HG02840 (cell line): ENCODE data around the gene NDUFS6.

Experiments used
- ATAC-seq: cut with Tn5 transposase; IDR thresholded peaks from one replicate; pipeline ENCODE4 v1.9.1; 2021; ENCODE audit warnings: mild to moderate bottlenecking, moderate library complexity, moderate number of reproducible peaks; ENCODE audit not compliant: unreplicated experiment, low FRiP score

Gene NDUFS6

GRCh38 chr5:1801222-1801966, at the start of gene NDUFS6:
TSS of gene NDUFS6 (plus strand) at chr5:1801407. CDS start at chr5:1801418, 11 bp downstream.
- ATAC-seq = peak; percentile 56

DNA sequence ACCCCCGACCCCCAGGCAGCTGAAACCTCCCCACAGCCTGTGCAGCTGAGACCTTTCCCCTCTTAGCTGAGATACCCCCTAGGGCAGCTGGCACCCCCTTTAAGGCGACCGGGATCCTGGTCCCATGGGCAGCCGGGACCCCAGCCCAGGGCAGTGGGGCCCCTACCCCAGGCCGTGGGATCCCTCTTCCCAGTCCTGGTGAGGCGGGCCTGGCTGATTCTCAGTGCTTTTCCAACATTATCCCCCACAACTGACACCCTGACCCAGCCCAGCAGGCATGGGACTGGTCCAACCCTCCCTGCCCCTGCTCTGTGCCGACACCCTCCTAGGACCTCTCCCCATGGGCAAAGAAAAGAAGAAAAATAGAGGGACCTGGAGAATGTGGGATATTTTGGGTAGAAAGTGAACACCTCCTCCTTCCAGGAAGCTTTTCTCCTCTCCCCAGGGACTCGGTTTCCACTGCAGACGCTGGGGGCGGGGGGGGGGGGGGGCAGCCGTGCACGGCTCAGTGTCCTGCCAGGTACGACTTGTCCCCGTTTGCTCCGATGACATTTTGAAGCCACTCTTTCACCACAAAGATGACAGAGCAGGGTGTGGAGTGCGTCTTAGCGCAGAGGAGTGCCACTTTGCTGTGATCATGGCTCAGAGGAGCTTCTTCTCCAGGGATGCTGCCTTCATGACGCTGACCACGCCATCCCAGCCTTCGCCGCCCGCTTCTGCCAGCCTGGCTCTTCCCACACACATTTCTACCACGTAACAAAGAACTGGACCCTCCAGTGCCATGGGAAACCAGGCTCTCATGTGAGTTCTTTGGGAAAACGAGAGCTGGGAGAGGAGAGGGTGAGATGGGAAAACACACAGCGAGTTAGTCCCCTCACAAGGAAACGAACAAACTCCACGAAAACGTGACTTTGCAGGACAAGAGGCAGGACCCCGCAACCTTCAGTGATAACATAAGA, 49.1 kb upstream of the NDUFS6 start:
- ATAC-seq = no peak

- ATAC-seq = no peak
These were observed 48.3 kb upstream of the NDUFS6 start for GRCh38 chr5:1752881-1753280.

DNA sequence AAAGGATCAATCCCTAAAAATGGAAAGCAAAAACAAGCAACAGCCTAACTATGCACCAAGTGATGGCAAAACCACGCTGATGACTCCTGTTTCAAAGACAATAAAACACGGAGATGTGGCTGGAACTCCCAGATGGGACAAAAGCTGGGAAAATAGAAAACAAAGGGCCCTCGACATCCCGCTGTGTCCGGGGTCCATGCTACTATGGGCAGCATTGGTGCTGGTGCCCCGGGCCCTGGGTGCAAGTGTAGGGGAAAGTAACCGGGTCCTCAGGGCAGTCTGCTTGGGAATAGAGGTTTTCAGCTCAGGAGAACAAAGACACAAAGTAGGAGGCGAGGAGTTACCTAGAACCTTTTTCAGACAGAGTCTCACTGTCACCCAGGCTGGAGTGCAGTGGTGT, 47.7 kb upstream of the NDUFS6 start:
- no peak for ATAC-seq

GRCh38 chr5:1754531-1755220, 46.5 kb upstream of the NDUFS6 start:
- ATAC-seq = no peak

DNA sequence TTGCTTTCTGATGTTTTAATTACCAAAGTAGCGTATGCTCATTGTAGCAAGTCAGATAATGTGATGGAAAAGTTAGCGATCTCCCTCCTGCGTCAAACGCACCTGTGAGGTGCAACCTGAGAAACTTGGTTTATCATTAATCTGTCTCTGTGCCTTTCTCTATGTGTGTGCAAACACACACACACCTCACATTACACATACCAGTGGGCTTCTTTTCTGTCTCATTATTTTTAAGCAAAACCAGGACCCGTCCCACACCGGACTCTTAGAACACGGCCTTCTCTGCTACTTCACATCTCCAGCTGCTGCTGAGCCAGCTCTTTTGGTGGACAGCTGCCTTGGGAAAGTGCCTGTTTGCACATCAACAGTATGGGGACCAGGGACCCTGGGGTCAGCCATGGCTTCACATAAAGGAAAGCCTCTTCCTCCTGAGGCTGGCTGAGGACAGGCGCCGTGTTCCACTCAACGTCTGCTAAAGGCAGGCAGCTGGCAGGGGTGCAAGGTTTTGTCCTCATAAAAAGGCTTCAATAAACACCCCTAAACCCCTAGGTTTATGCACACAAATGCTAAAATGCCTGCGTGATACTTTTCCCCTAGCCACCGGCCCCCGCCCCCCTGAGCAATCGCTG, 45.8 kb upstream of the NDUFS6 start:
- no peak for ATAC-seq

DNA sequence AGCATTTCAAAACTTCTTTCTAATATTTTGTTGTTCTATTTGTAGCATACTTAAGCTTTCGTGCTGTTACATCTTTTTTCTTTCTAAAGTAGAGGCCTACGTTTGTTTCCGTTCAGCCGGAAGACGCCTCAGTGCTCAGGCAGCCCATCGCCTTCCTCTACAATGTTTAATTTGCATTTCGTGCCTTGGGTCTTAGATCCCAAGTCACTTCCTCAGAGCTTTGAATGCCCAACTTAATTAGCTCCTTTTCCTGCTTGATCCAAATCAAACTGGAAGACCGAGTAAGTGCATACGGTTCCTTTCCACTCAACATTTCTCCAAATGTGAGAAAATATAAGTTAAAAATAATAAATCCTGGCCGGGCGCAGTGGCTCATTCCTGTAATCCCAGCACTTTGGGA, 44.7 kb upstream of the NDUFS6 start:
- ATAC-seq = no peak

- no peak for ATAC-seq
These were observed 43.7 kb upstream of the NDUFS6 start for GRCh38 chr5:1757511-1757910.

DNA sequence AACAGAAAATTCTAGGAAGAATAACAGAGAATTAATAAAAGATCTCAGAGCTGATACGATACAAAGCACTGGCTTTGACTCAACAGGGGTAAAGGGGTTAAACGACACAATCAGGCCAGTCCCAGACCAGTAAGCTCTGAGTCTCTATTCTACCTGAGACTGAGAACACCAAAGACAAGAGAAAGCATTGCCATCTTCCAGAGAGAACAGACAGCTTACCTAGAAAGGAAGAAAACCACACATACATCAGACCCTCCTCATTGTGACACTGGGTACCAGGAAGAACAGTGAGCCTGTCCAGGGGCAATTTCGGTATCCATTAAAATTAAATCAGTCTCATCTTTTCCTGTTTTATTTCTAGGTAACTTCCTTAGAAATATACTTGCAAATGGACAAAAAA, 42.6 kb upstream of the NDUFS6 start:
- no peak for ATAC-seq

DNA sequence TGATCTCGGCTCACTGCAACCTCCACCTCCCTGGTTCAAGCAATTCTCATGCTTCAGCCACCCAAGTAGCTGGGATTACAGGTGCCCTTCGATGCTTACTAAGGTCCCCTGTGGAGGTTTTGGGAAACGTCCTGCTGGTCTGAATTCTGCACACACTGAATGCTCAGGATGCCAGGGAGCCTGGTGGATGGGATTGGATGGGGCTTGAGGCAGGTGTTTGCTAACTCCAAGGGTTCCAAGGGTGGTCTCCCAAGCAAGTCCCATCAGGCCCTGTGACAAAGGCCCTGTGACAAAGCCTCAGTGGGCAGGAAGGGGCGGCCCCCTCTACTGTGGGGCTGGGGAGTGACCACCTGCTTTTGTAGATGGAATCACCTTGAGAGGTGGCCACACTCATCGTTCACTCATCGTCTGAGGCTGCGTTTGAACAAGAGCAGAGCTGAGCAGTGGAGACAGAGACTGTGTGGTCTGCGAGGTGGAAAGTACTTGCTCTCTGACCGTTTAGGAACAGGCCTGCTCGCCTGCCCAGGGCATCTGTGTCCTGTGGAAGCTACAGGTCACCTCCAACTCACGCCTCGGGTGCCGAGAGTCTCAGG, 41.7 kb upstream of the NDUFS6 start:
- no peak for ATAC-seq

- no peak for ATAC-seq
These were observed 41.0 kb upstream of the NDUFS6 start for GRCh38 chr5:1760231-1760630.

GRCh38 chr5:1760656-1761452, 40.4 kb upstream of the NDUFS6 start:
- ATAC-seq = no peak

DNA sequence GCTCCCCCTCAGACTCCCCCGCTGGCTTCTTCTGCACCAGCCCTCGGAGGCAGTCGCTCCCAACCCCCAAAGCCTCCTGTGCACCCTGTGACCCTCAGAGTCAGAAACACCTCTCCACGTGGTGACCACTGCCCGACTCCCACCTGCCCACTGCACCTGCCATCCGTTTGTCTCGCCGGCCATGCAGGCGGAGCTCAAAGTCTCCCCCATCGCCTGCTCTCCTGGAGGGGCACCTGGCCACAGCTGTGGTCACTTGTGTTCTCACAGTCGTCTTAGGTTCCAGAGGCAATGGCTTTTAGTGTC, 39.8 kb upstream of the NDUFS6 start:
- ATAC-seq = no peak

- ATAC-seq = no peak
These were observed 38.9 kb upstream of the NDUFS6 start for GRCh38 chr5:1762121-1762882.

DNA sequence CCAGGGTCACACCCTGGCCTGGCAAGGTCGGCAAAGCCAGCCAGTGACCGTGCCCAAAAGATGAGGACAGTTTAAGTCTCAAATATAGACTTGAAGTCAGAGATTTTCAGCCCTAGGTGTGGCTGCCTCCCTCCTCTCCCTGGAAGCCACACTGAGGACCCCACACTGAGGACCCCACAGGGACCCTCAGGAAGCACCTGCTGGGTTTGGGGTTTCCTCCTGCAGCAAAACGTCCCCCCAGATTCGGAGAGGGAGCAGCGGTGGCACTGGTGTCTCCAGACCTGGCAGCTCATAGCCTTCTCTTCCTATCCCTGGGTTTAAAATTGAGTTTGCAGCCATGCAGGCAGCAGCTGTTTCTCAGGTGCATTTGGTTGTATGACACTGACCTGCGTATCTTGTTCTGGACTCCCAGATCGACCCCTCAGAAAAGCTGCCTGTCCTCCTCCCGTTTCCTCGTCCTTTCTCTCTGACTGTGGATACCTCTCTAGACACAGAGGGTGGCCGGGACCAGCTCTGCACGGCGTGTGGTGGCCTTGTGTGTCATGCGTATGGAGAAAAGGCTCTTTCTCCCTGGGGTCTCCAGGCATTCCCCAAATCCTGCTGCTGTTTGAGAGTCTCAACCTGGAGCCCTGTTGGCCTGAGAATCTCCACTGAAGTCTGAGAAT, 38.2 kb upstream of the NDUFS6 start:
- no peak for ATAC-seq

DNA sequence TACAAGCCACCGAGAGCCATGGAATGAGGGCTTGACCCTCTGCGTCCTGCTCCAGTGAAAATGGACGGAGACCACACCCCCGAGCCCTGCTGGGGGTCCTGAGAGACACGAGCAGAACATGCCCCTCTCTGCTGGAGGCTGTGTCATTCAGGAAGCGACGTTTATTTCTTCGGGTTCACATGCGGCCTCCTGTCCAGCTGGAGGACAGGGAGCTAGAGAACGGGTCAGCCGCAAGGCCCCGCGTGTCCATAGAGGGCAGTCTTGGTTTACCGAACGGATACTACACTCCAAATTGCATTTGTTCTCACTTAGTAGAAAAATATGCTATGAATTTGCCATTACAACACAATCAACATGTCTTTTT, 37.7 kb upstream of the NDUFS6 start:
- ATAC-seq = no peak

GRCh38 chr5:1763960-1764605, 37.1 kb upstream of the NDUFS6 start:
- ATAC-seq = no peak

- no peak for ATAC-seq
These were observed 36.6 kb upstream of the NDUFS6 start for GRCh38 chr5:1764606-1764960.
